Measurements from ENCODE around the gene CARS2.

CARS2 gene

GRCh38 chr13:110650436-110650835 is 55.5 kb downstream of the CARS2 start:
- H3K27ac ChIP-seq (ENCODE audit: extremely low read depth, low read depth, low read length), result no peak overlapping the region
- H3K4me3 ChIP-seq (ENCODE audit: low read depth, low read length), result no peak overlapping the region
- no peaks in the 10 kb centered on the region for H3K9me3 ChIP-seq (ENCODE audit: control insufficient read depth, insufficient read depth, low read depth, low read length)
- POLR2A ChIA-PET, result interaction anchor here (1.0 kb wide), 1 partner anchor 35 kb away, joined by 3 read pairs; the partner anchor contains the start of gene NAXD
- H3K36me3 ChIP-seq (ENCODE audit: control insufficient read depth in 2 of 2, insufficient read depth in 1 of 2, low read length in 2 of 2), result peaks cover 0 to 37% of the 10 kb centered on the region in 2 experiments; a peak in 2 of 3 replicates
- no peak for TF ChIP-seq ZIC2 (tag by site-specific recombination; IDR thresholded peaks at IDR 0.05)
- TF ChIP-seq ZNF391 (tag by site-specific recombination; IDR thresholded peaks at IDR 0.05; ENCODE audit: borderline replicate concordance, low read depth), result no peak
- CTCF ChIA-PET, result no interaction called here
- H3K4me1 ChIP-seq (ENCODE audit: control insufficient read depth, insufficient read depth, low read length), result no peaks in the 10 kb centered on the region

GRCh38 chr13:110649551-110649950 is 56.4 kb downstream of the CARS2 start:
- no peaks in the 10 kb centered on the region for H3K4me1 ChIP-seq (ENCODE audit: control insufficient read depth, insufficient read depth, low read length)
- ChIA-PET POLR2A (interaction anchor here (0.6 to 0.7 kb wide), 2 partner anchors 21 to 29 kb away, joined by 4 to 5 read pairs; no protein-coding TSS in a partner anchor), CTCF (no interaction called here)
- TF ChIP-seq KLF9 (tag by site-specific recombination; IDR thresholded peaks at IDR 0.05; ENCODE audit: low read depth) (no peak), ZNF560 (tag by site-specific recombination; IDR thresholded peaks at IDR 0.05; ENCODE audit: borderline replicate concordance) (no peak), ZXDB (tag by site-specific recombination; IDR thresholded peaks at IDR 0.05) (no peak), ZNF580 (tag by site-specific recombination; IDR thresholded peaks at IDR 0.05) (no peak), PRDM4 (tag by site-specific recombination; IDR thresholded peaks at IDR 0.05) (no peak), ZNF549 (tag by site-specific recombination; IDR thresholded peaks at IDR 0.05) (no peak), GLIS1 (tag by site-specific recombination; IDR thresholded peaks at IDR 0.05) (no peak), ZBTB8A (tag by site-specific recombination; IDR thresholded peaks at IDR 0.05) (no peak), KLF16 (tag by site-specific recombination; IDR thresholded peaks at IDR 0.05) (no peak), ZNF791 (tag by site-specific recombination; IDR thresholded peaks at IDR 0.05) (no peak), ZBTB26 (tag by site-specific recombination; optimal IDR thresholded peaks at IDR 0.05) (no peak), ZNF175 (tag by site-specific recombination; IDR thresholded peaks at IDR 0.05) (no peak)
- no peaks in the 10 kb centered on the region for H3K9me3 ChIP-seq (ENCODE audit: control insufficient read depth, insufficient read depth, low read depth, low read length)
- H3K36me3 ChIP-seq (ENCODE audit: control insufficient read depth in 2 of 2, insufficient read depth in 1 of 2, low read length in 2 of 2), result peaks cover 0 to 44% of the 10 kb centered on the region in 2 experiments; a peak in 2 of 3 replicates
- no peak overlapping the region for H3K4me3 ChIP-seq (ENCODE audit: low read depth, low read length)
- H3K27ac ChIP-seq (ENCODE audit: extremely low read depth, low read depth, low read length), result no peak overlapping the region

GRCh38 chr13:110648848-110649421 is 57.0 kb downstream of the CARS2 start:
- H3K27ac ChIP-seq (ENCODE audit: extremely low read depth, low read depth, low read length), result no peak overlapping the region
- no peak overlapping the region for H3K4me3 ChIP-seq (ENCODE audit: low read depth, low read length)
- peaks cover 0 to 47% of the 10 kb centered on the region in 2 experiments; a peak in 1 of 3 replicates for H3K36me3 ChIP-seq (ENCODE audit: control insufficient read depth in 2 of 2, insufficient read depth in 1 of 2, low read length in 2 of 2)
- H3K9me3 ChIP-seq (ENCODE audit: control insufficient read depth, insufficient read depth, low read depth, low read length), result no peaks in the 10 kb centered on the region
- no peaks in the 10 kb centered on the region for H3K4me1 ChIP-seq (ENCODE audit: control insufficient read depth, insufficient read depth, low read length)
- ChIA-PET CTCF (interaction anchor here (0.5 to 1.6 kb wide), 3 partner anchors 33 to 213 kb away, joined by 3 read pairs; no protein-coding TSS in a partner anchor), POLR2A (interaction anchor here (0.6 to 0.8 kb wide), 2 partner anchors 28 to 66 kb away, joined by 3 to 4 read pairs; no protein-coding TSS in a partner anchor)
- TF ChIP-seq ZBTB26 (tag by site-specific recombination; optimal IDR thresholded peaks at IDR 0.05) (no peak), ZNF488 (tag by site-specific recombination; IDR thresholded peaks at IDR 0.05) (no peak), AEBP2 (tag by site-specific recombination; IDR thresholded peaks at IDR 0.05; ENCODE audit: borderline replicate concordance) (no peak), ZFP69B (tag by site-specific recombination; IDR thresholded peaks at IDR 0.05) (no peak), CTCF (tag by site-specific recombination; IDR thresholded peaks at IDR 0.05) (no peak), ZSCAN18 (tag by site-specific recombination; IDR thresholded peaks at IDR 0.05) (no peak)

Data from HEK293 (cell line).